ENCODE measurements around the gene KCNQ5.

GRCh38 chr6:72968704-72969103 is 346.8 kb downstream of the KCNQ5 start:
- TF ChIP-seq, protein P1, sequence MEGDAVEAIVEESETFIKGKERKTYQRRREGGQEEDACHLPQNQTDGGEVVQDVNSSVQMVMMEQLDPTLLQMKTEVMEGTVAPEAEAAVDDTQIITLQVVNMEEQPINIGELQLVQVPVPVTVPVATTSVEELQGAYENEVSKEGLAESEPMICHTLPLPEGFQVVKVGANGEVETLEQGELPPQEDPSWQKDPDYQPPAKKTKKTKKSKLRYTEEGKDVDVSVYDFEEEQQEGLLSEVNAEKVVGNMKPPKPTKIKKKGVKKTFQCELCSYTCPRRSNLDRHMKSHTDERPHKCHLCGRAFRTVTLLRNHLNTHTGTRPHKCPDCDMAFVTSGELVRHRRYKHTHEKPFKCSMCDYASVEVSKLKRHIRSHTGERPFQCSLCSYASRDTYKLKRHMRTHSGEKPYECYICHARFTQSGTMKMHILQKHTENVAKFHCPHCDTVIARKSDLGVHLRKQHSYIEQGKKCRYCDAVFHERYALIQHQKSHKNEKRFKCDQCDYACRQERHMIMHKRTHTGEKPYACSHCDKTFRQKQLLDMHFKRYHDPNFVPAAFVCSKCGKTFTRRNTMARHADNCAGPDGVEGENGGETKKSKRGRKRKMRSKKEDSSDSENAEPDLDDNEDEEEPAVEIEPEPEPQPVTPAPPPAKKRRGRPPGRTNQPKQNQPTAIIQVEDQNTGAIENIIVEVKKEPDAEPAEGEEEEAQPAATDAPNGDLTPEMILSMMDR (IDR thresholded peaks at IDR 0.05; ENCODE audit: low read depth, low read length, poor library complexity, severe bottlenecking) = no peak
- no peak for TF ChIP-seq EZH2phosphoT487 (IDR thresholded peaks at IDR 0.05; ENCODE audit: borderline replicate concordance, low read length)

Data from DOHH2 (cell line).